ENCODE measurements around the gene ACOXL.
A peak's percentile ranks its signal among the peaks of the same experiment; 100 is the strongest.

Gene ACOXL

DNA sequence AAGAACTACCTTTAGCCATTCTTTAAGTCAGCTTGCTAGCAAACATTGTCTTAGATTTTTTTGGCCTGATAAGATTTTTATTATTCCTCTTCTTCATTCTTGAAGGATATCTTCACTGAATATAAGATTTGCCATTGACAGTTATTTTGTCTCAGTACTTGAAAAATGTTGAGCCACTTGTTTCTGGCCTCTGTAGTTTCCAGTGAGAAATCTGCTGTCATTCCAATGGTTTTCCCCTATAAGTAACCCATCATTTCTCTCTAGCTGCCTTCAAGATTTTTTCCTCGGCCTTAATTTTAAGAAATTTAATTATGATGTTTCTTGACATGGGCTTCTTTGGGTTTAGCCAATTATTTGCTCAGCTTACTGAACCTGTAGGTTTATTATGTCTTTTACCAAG is 32.6 kb downstream of the ACOXL start:
- DNase-seq = no peak

DNA sequence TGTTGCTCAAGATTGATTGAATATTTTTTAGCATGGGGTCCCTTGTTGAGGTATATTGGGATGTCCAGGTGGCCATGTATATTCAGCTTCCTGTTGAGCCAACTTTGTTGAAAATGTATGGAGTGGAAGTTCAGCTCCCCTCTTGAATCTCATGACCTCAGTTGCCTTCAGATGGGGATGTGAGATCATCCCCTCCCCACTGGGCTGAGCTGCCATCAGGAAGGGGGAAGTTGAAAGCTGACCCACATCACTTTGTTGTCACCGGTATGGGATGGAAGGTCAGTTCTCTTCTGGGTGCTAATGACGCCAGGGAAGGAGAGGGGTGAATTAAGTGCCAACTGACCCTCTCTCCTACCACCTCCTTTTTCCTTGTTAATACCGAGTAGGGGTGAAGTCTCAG is 33.9 kb downstream of the ACOXL start:
- DNase-seq = no peak

DNA sequence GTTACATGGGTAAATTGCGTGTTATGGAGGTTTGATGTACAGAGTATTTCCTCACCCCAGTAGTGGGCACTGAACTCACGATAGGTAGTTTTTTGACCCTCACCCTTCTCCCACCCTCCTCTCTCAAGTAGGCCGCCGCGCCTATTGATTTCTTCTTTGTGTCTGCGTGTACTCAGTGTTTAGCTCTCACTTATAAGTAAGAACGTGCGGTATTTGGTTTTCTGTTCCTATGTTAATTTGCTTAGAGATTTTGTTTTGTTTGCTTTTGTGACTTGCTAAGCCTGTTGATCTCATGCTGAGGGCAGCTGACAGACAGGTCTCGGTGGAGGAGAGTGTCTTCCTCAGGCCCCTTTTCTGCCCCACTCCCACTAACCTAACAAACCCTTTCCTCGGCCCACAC is 36.2 kb downstream of the ACOXL start:
- peak; percentile 33 for DNase-seq

DNA sequence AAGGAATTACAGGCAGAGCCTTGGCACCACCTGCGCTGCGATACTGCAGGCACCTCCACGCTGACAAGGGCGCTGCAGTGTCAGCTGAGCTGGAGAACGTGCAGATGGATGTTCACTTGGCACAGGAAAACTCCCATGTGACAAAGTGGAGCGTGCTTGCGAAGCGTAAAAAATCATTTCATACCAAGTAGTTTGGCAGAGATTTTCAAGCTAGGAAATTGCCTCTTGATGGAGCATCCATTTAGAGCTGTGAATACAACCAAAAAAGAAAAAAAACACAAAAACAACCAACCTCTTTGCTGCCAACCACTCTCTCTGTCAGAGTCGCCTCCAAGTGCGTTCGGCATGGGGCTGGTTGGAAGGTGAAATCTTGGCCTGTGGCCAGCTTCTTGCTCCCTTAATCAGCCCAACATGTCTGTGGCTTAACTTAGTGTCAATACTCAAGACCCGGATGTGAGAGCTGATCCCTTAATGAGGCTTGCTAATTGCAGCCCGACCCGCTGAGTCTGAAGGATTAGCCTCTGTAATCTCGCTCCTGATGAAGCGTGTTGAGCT is 38.1 kb downstream of the ACOXL start:
- DNase-seq = peak; percentile 95

DNA sequence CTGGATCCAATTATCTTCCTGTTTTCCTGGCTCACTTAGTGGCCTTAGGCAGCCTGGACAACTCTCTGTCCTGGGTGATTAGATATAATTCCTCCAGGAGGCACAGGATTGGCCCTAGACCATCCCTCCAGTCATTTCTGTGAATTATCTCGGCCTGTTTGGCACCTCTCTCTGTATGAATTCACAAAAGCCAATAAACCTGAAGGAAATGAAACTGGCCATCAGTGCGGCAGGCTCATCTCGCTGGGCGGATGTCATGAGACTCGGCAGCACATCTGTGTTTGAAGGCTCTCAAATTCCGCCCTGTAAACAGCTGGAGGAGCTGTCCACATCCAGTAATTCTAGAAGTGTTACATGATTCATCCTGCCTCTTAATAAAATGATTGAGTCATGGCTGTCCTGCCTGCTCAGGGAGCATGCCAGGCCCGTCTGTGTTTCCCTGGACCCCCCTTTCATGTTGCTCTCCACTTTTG is 38.6 kb downstream of the ACOXL start:
- peak; percentile 87 for DNase-seq

DNA sequence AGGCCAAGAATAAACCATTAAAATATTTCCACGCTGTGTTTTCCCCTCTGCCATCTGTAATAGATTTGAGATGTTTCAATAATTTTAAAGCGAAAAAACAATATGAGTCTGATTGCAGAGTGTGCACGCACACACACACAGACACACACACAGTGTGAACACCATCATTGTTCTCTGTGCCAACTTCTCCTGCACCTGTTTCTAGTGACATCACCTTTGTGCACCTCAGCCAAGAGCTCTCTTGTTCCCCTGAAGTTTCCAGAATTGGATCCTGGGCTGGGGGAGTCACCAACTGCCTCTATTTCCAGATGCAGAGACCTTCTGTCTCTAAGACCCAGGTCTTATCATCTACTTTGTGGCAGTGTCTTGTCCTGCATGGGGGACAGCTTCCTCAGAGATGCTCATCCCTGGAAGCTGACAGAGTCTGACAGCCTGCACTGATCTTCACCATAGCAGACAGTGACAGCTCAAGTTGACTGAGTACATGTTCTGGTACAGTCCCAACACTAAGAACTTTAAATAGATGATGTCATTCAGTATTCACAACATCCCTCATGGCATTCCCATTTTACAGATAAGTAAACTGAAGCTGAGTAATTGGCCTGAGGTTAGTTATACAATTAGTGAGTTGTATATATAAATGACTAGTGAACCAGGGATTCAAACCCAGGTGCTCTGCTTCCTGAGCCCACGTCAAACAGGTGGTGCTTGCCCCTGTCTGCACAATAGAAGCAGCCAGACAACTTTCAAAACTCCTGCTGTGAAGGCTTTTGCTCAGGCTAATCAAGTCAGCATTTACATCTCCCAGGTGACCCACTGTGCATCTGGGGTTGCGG is 39.4 kb downstream of the ACOXL start:
- DNase-seq = peak; percentile 73

DNA sequence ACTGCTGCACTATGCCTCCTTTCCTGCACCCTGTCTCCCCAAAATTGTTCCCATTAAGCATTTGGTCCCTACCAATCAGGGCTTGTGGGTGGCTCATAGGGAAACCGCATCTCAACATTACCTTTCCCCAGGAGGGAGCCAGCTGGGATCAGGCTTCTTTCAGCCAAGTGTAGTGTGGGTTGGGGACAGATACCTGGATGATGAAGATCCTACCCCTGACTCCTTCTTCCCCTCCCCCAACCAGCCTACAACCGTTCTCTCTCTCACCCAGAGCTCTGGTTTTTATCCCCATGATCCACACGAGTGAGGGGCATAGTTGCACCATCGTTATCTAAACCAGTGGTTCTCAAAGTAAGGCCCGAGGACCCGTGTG is 40.0 kb downstream of the ACOXL start:
- DNase-seq = no peak

DNA sequence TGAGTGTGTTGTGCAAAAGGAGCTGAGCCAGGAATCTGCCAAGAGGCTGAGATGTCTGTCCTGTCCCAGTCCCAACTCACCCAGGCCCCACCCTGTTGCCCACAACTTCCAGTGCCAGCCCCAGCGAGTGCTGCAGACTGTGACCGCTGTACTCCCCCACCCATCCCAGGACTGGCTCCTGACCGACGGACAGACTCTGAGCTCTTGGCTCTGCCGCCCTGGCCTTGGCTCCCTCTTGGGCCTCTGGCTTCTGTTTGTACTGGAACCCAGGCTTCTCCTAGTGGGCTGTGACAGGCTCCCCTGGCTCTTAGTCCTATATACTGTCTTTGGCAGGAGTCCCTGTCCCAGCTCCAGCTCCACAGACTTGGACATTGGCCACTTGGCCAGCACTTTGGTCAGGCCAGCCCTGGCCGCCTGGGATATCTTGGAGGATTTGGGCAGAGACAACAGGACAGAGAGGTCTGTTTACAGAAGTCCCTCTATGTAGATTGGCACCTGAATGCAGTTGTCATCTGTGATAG is 41.1 kb downstream of the ACOXL start:
- peak; percentile 46 for DNase-seq

DNA sequence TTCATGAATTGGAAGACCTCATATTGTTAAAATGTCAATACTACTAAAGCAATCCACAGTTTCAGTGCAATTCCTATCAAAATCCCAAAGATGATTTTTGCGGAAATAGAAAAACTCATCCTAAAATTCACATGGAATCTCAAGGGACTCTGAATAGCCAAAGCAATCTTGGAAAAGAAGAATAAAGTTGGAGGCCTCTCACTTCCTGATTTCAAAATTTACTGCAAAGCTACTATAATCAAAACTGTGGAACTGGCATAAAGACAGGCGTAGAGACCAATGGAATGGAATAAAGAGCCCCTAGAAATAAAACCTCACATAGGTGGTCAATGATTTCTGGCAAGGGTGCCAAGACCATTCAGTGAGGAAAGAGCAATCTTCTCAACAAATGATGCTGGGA is 42.3 kb downstream of the ACOXL start:
- no peak for DNase-seq

DNA sequence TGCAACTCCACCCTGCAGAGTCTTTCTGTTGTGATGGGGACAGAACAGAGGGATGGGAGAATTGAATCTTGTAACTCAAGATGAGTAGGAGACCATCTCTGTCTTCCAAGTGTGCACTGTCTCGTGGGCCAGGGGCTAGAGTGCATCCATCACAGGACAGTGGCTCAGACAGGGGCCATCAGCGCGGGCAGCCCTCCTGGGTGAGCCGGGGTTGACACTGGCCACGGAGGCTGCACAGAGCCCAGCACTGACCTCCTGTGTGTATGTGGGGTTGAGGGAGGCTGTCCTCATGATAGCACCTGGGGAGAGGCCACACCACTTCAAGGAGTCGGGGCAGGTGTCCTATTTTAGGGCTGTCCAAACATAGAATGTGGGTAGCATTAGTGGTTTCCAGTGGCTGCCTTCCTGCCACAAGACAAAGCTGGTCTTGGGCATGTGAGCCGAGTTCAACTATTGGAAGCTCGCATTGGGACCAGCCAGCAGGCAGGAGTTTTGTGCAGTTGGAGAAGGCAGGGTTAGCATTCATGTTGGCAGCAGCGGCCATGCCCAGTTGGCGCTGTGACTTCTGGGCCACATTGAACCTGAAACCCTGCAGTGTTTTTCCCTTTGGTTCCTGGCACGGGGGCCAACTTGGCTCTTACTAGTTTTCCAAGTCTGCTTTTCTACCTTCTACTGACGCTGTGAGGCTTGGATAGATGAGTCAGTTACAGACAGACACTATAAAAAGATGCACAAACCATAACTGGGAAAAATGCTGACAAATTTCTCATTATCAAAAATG is 45.3 kb downstream of the ACOXL start:
- DNase-seq = no peak

DNA sequence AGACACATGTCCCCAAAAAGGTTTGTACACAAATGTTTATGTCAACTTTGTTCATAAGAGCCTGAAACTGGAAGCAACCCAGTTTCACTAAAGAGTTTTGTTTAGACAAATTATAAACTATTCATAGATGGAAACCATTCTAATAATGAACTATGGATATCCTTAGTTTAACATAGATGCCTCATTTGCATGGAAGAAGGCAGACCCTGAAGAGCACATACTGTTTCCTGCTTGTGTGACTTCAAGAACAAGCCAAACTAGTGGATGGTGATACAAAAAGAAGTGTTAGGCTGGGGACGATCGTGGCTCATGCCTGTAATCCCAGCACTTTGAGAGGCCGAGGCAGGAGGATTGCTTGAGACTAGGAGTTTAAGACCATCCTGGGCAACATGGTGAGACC is 48.1 kb downstream of the ACOXL start:
- DNase-seq = no peak

DNA sequence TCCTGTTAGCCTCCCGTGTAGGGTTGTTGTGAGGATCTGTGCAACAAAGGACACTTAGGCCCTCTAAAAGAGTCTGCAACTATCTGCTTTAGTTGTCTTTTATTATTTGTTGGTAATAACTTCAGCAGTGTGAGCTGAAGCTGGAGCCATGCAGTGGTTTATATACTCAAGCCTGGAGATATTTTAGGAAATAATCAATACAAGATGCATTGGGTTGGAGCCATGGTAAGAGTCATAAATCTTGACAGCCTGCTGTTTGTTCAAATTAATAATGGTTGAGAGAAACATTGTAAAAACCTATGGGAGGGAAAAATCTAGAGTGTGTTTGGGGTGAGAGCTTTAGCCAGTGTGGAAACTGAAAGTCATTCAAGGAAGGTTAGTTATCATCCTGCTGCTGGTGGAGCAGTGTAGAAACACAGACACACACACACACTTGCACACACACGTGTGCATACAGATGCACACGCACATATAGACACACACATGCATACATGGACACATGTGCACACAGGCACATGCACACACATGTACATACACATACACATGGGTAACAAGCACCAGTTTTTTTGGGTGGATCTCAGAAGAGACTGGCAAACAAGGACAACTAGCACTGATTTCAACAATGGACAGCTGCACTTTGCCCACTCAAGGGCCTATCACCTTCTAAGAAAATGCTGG is 51.0 kb downstream of the ACOXL start:
- DNase-seq = no peak

DNA sequence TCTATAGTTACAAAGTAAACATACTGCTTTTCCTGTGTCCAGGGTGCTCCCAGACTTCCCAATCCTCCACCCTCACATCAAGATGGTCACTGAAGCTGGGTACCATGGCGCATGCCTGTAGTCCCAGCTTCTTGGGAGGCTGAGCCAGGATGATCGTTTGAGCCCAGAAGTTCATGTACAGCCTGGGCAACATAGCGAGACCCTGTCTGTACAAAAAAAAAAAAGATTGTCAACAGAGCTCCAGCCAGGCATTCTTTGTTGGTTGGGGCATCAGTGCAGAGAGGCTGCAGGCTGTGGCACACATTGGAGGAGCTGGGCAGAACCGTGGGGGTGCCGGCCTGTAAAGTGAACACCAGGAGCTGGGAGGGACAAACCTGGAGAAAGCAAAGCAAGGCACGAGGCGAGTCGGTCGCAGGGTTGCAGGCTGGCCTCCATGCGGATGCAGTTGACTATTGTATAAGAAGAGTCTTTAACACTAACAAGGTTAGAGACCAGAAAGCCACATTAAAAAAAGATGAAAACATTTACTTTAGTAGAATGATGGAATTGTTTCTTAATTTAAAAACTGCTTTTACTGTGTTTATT is 51.8 kb downstream of the ACOXL start:
- no peak for DNase-seq

DNA sequence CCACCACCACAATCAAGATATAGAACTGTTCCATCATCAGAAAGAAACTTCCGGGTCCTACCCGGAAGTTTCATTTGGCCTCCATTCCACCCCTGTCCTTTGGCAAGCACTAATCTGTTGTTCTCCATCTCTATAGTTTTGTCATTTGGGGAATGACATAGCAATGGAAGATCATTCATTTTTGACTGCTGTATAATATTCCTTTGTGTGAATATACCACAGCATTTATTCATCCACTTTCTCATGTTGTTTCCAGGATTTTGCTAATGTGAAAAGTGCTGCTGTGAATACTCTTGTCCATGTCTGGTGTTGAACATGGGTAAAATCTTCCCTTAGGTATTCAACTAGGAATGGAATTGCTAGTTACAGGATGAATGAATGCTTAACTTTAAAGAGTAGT is 53.1 kb downstream of the ACOXL start:
- no peak for DNase-seq

DNA sequence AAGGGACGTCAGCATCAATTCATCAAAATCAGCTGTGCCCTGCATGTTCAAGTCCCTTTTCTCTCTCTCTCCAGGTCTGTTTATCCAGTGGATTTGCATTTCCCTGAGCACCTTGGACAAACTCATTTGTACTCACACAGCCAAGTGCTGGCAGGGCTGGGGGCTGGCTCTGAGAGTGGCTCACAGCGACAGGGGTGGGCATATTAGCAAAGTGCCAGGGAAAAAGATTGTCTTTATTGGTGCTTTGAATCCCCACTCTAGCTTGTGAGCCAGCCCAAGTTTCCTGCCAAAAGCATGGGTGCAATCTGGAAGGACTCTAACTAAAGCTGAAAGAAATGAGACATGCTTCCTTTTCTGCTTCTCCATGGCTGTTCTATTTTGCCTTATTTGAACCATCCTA is 56.6 kb downstream of the ACOXL start:
- no peak for DNase-seq

DNA sequence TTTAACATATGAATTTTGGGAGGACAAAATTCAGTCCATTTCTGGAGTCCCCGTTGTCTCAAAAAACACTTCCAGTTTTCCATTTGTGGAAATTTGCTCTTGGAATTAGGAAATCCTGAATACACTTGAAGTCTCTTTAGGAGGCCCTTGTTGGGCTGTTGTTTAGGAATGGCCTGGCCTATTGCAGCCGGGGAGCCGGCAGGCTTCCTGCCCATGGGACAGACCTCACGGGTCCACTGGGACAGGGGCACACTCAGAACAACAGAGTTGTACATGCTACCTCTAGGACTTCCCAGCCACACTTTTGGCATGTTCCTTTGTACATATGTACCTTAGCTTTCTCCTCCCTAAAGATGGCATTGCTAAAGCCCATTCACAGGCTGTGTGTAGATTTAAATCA is 57.3 kb downstream of the ACOXL start:
- DNase-seq = no peak

DNA sequence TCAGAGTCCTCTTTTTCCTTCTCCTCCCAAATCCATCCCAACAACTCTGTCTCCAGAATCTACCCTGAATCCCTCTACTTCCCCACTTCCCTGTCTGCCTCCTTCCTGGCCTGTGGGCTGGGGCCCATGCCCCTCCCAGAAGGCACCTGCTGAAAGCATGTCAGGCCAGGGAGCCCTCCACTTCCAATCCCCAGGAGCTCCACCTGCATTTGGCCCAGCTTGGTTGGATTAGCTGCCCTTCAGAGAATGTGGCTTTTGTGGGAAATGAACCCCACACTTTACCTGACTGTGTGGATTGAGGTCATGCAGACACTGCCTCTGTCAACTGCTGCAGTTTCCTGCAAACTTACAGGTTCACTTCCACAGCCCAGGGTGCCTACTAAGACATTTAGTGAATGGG is 58.5 kb downstream of the ACOXL start:
- DNase-seq = no peak

DNA sequence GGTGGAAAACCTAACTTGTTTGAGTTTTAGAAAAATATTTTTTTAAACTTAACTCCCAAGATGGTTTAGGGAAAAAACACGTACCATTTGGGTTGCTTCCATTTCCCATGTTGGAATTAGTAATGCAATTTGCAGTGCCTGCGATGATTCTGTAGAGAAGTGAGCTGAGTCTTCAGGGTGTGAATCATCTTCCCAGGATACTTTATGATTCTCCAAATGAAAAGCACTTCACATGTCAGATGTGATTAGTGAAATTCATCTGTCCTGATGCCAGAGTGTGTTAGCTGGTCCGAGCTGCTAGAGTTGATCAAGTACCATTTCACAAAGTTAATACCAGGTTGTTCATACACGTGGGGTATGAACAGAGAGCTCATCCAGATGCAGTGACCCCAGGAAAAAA is 59.1 kb downstream of the ACOXL start:
- DNase-seq = no peak

DNA sequence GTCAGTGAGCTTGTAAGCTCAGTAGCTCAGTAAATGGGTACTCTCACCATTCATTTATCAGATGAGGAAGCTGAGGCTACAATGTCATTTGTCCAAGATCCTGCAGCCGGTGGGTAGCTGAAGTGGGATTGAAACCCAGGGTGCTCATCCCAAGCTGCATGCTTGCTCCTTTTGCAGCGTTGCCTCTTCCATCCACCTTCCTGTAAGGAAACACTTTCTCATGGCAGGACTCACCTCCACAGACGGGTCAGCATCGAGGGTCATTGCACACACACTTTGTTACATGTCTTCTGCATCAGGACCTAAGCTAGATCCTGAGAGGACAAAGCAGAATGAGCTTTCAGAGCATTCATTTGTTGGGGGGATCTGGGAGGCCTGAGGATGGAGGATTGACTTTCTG is 60.7 kb downstream of the ACOXL start:
- no peak for DNase-seq

DNA sequence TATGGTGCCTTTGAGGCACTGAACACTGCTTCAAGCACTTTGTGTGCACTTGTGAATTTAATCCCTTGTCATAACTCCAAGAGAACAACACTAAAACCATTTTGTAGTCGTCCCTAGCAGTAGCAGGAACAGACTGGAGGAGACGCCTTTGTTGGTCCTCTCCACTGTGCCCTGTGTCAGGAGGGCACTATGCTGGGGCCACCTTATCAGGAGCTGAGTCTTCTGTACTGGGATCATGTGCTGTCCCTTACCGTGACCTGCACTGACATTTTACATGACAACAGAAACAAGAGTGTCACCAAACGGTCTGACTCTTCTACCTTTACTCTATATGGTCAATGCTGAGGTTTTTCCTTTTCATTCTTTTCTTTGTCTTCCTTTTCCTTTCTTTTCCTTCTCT is 62.0 kb downstream of the ACOXL start:
- DNase-seq = no peak

DNA sequence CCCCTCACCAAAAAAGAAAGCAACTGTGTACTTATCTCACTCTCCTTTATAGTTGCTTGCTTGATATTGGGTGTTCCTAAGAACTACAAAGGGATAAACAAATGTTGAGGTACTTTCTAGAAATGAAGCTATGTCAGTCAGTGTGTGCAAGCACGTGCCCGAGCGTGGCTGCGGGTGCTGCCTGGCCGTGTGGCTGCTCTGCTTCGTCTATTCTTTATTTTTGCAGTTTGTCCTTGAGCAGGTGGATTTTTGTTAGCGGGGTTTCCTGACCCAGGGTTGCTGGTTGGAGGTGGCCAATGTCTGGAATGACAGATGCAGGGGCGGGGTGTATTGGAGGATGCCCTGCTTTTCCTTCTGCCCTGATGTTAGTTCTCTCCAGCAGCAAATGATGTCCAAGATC is 62.6 kb downstream of the ACOXL start:
- no peak for DNase-seq

DNA sequence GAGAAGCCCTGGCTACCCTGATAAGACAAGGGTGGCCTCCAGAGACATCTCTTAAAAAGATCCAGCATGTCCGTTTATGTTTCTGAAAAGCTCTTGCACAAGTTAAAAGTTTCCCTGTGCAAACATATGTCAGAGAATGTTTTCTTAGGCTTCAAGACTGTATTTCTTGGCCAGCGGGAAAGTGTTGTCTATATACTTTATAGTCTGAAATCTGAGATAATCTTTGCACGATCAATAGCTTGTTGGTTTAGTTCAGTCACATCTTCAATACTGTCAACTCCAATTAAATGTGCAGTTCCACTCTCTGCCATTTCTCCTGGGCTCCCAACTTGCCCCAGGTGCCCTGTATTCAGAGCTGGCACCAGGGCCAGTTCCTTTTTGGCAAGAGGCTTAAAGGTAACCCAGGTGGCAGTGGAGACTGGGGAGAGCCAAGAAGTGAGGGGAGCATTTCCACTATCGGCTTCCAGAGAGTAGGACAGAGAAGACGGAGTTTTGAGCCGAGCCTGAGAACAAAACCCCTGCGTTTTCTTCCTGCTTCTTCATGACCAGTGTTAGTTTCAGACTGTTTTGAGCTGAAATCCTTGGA is 64.4 kb downstream of the ACOXL start:
- DNase-seq = no peak
